ENCODE results near the gene C22orf15. TPM values are rescaled to one million over a fixed set of nuclear protein-coding genes. Genes with fewer than 3 reads are reported as not detected.

The C22orf15 gene
- total RNA-seq, 8 experiments from 2014 or later, result 0.15 to 5.1 (median 1.6) TPM

DNA sequence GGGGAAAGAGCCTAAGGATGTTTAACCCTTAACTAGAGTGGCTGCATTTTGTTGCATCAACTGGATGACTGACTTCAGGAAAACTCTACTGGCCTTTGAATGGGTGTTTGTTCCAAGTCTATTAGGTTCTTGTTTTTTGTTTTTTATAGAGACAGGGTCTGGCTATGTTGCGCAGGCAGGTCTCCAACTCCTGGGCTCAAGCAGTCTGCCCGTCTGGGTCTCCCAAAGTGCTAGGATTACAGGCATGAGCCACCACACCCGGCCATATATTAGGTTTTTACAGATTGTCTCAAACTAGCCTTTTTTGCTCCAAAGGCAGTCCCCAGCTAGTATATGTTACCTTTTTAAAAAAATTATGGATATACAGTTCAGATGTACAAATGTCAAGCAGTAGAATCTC is 25.1 kb downstream of the C22orf15 start:
- 0 to 84% (median 48%) methylated on average over 1 to 3 of the region's 3 CpGs; no CpG with 5 or more reads in 2 of the 10 experiments for WGBS, 10 experiments
- no peak for ATAC-seq (replicated peaks in 6 of 8)
- peak overlapping the region; percentile 75 to 100 (median 99) for H3K4me3 ChIP-seq
- in situ Hi-C loops (cut with MboI; ENCODE audit: low pct_unique_long_range_greater_than_20kb in 2 of 9, low sequenced_read_pairs in 9 of 9, unreplicated experiment in 9 of 9), result no loop called here
- H3K4me1 ChIP-seq (replicated peaks in 1 of 2), result peaks cover 21% of the 10 kb centered on the region in 2 donors
- H3K27ac ChIP-seq, result no peak overlapping the region

- Histone ChIP-seq H3K4me3 (no peak overlapping the region), H3K27ac (no peak overlapping the region), H3K4me1 (replicated peaks in 1 of 2) (peaks cover 21% of the 10 kb centered on the region in 2 donors)
- in situ Hi-C loops (cut with MboI; ENCODE audit: low pct_unique_long_range_greater_than_20kb in 2 of 9, low sequenced_read_pairs in 9 of 9, unreplicated experiment in 9 of 9), result no loop called here
- 40 to 100% (median 87%) methylated on average over 1 to 4 of the region's 4 CpGs; no CpG with 5 or more reads in 2 of the 10 experiments for WGBS, 10 experiments
- ATAC-seq (replicated peaks in 6 of 8), result no peak
These were observed 26.3 kb downstream of the C22orf15 start for GRCh38 chr22:23789121-23789520.

DNA sequence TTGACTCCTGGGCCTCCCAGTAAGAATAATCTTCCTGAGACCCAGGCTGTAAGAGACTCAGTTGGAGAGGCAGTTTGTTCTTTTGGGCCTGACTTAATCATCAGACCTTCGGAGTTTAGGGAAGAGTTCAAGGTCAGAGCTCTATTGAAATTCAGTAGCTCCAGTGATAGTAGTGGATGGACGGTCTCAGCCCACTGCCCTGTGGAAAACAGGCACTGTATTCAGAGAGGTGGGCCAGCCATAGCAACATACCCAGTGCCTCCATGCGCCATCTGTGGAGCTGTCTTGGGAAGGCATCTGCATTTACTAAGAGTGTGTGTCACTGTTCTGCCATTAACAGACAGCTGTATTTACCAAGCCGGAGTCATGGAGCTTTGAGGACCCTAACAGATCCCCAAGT is 26.8 kb downstream of the C22orf15 start:
- peak in 2 of 8 experiments; percentile 19 to 56 for ATAC-seq (replicated peaks in 6 of 8)
- in situ Hi-C loops (cut with MboI; ENCODE audit: low pct_unique_long_range_greater_than_20kb in 2 of 9, low sequenced_read_pairs in 9 of 9, unreplicated experiment in 9 of 9), result no loop called here
- H3K4me3 ChIP-seq, result no peak overlapping the region
- H3K4me1 ChIP-seq (replicated peaks in 1 of 2), result peaks cover 21% of the 10 kb centered on the region in 2 donors
- 60 to 100% (median 92%) methylated on average over 1 to 3 of the region's 4 CpGs; no CpG with 5 or more reads in 2 of the 10 experiments for whole genome bisulfite sequencing, 10 experiments
- no peak overlapping the region for H3K27ac ChIP-seq

DNA sequence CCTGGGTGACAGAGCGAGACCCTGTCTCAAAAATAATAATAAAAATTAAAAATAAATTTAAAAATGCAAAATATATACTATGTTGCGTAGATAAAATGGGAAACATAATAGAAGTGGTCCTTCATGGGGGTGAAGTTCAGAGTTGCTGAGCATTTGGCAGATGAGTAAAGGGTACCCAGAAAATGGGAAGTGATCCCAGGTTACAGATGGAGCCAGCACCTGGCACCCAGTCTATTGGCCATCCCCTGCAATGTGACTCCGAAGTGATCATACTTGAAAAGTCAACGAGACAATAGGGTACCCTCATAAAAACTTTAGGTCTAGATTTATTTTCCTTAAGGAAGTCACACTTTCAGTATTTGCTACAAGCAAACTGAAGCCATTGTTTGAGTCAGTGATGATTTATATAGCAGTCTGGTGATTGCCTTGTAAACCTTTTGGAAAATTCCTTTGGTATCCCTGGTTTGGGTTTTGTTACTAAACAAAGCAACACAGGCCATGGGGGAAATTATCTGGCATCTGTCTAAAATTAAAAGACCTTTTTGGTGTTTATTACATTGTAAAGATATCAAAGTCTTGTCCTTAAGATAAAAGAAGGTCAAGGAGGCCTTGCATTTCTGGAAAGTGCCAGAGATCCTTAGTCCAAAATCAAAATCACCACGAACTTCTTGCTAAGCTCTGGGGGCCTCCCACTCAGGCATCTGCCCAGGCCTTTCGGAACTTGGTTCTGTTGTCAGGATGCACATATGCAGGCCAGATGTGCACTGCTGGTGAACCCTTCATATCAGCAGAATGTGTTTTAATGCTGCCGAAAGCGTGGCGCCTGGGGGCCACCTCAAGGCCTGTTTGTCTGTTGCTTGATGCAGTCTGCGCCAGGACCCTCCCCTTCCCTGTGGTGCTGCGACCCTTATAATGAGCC is 28.3 kb downstream of the C22orf15 start:
- Histone ChIP-seq H3K27ac (no peak overlapping the region), H3K4me1 (replicated peaks in 1 of 2) (peaks cover 21% of the 10 kb centered on the region in 2 donors), H3K4me3 (no peak overlapping the region)
- peak in 3 of 8 experiments; percentile 27 to 47 (median 38) for ATAC-seq (replicated peaks in 6 of 8)
- in situ Hi-C loops (cut with MboI; ENCODE audit: low pct_unique_long_range_greater_than_20kb in 2 of 9, low sequenced_read_pairs in 9 of 9, unreplicated experiment in 9 of 9), result no loop called here
- WGBS, 10 experiments, result 11 to 88% (median 65%) methylated on average over 3 to 9 of the region's 11 CpGs

- H3K4me1 ChIP-seq (replicated peaks in 1 of 2), result peaks cover 17% of the 10 kb centered on the region in 2 donors
- H3K27ac ChIP-seq, result no peak overlapping the region
- in situ Hi-C loops (cut with MboI; ENCODE audit: low pct_unique_long_range_greater_than_20kb in 2 of 9, low sequenced_read_pairs in 9 of 9, unreplicated experiment in 9 of 9), result no loop called here
- 62 to 100% (median 80%) methylated on average over 2 to 11 of the region's 25 CpGs; no CpG with 5 or more reads in 3 of the 10 experiments for WGBS, 10 experiments
- ATAC-seq (replicated peaks in 6 of 8), result peak in 1 of 8 experiments; percentile 21
- H3K4me3 ChIP-seq, result no peak overlapping the region
These were observed 29.2 kb downstream of the C22orf15 start for GRCh38 chr22:23791738-23792645.

DNA sequence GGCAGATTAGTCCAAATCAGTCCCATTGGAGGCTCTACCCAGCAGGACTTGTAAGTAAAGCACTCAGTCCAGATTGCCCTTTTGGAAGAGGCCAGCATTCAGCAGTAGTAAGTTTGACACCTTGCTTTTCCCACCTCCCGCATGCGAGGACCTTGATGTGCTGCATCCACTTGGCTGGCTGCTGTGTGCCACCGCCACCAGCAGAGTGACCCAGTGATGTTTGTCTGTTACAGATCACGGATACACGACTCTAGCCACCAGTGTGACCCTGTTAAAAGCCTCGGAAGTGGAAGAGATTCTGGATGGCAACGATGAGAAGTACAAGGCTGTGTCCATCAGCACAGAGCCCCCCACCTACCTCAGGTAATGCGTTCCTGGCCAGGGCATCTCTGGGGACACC is 30.5 kb downstream of the C22orf15 start:
- Histone ChIP-seq H3K27ac (no peak overlapping the region), H3K4me1 (replicated peaks in 1 of 2) (peaks cover 11 to 12% of the 10 kb centered on the region in 2 donors), H3K4me3 (no peak overlapping the region)
- 86 to 100% (median 97%) methylated on average over 1 to 7 of the region's 8 CpGs; no CpG with 5 or more reads in 4 of the 10 experiments for WGBS, 10 experiments
- in situ Hi-C loops (cut with MboI; ENCODE audit: low pct_unique_long_range_greater_than_20kb in 2 of 9, low sequenced_read_pairs in 9 of 9, unreplicated experiment in 9 of 9), result no loop called here
- no peak for ATAC-seq (replicated peaks in 6 of 8)

- Histone ChIP-seq H3K27ac (no peak overlapping the region), H3K4me1 (replicated peaks in 1 of 2) (no peaks in the 10 kb centered on the region), H3K4me3 (no peak overlapping the region)
- WGBS, 10 experiments, result 20 to 96% (median 56%) methylated on average over 2 to 4 of the region's 5 CpGs; no CpG with 5 or more reads in 6 of the 10 experiments
- ATAC-seq (replicated peaks in 6 of 8), result peak in 1 of 8 experiments; percentile 90
- in situ Hi-C loops (cut with MboI; ENCODE audit: low pct_unique_long_range_greater_than_20kb in 2 of 9, low sequenced_read_pairs in 9 of 9, unreplicated experiment in 9 of 9), result no loop called here
These were observed 33.7 kb downstream of the C22orf15 start for GRCh38 chr22:23796461-23796860.

- in situ Hi-C loops (cut with MboI; ENCODE audit: low pct_unique_long_range_greater_than_20kb in 2 of 9, low sequenced_read_pairs in 9 of 9, unreplicated experiment in 9 of 9), result no loop called here
- ATAC-seq (replicated peaks in 6 of 8), result no peak
- 90 to 100% (median 97%) methylated on average over 2 to 15 of the region's 18 CpGs; no CpG with 5 or more reads in 5 of the 10 experiments for WGBS, 10 experiments
- H3K4me3 ChIP-seq, result no peak overlapping the region
- H3K4me1 ChIP-seq (replicated peaks in 1 of 2), result peaks cover 0 to 8% of the 10 kb centered on the region in 2 donors
- no peak overlapping the region for H3K27ac ChIP-seq
These were observed 37.8 kb downstream of the C22orf15 start for GRCh38 chr22:23800297-23801237.

GRCh38 chr22:23801238-23801821 is 38.5 kb downstream of the C22orf15 start:
- peaks cover 0 to 8% of the 10 kb centered on the region in 2 donors for H3K4me1 ChIP-seq (replicated peaks in 1 of 2)
- in situ Hi-C loops (cut with MboI; ENCODE audit: low pct_unique_long_range_greater_than_20kb in 2 of 9, low sequenced_read_pairs in 9 of 9, unreplicated experiment in 9 of 9), result no loop called here
- 67 to 100% (median 85%) methylated on average over 1 to 10 of the region's 11 CpGs; no CpG with 5 or more reads in 1 of the 10 experiments for WGBS, 10 experiments
- no peak for ATAC-seq (replicated peaks in 6 of 8)
- no peak overlapping the region for H3K27ac ChIP-seq
- H3K4me3 ChIP-seq, result no peak overlapping the region

- in situ Hi-C loops (cut with MboI; ENCODE audit: low pct_unique_long_range_greater_than_20kb in 2 of 9, low sequenced_read_pairs in 9 of 9, unreplicated experiment in 9 of 9), result no loop called here
- 90 to 100% (median 100%) methylated on average over 1 to 4 of the region's 8 CpGs; no CpG with 5 or more reads in 4 of the 10 experiments for WGBS, 10 experiments
- H3K27ac ChIP-seq, result no peak overlapping the region
- no peak overlapping the region for H3K4me3 ChIP-seq
- H3K4me1 ChIP-seq (replicated peaks in 1 of 2), result peaks cover 0 to 8% of the 10 kb centered on the region in 2 donors
- no peak for ATAC-seq (replicated peaks in 6 of 8)
These were observed 39.1 kb downstream of the C22orf15 start for GRCh38 chr22:23801886-23802377.

GRCh38 chr22:23803001-23803819 is 40.4 kb downstream of the C22orf15 start:
- Histone ChIP-seq H3K4me3 (no peak overlapping the region), H3K27ac (peak overlapping the region; percentile 21 to 32), H3K4me1 (replicated peaks in 1 of 2) (peaks cover 0 to 8% of the 10 kb centered on the region in 2 donors)
- in situ Hi-C loops (cut with MboI; ENCODE audit: low pct_unique_long_range_greater_than_20kb in 2 of 9, low sequenced_read_pairs in 9 of 9, unreplicated experiment in 9 of 9), result no loop called here
- peak in 1 of 8 experiments; percentile 20 for ATAC-seq (replicated peaks in 6 of 8)
- WGBS, 10 experiments, result 0 to 100% (median 49%) methylated on average over 1 to 8 of the region's 21 CpGs; no CpG with 5 or more reads in 2 of the 10 experiments
